GM19099 (cell line): ENCODE measurements around the gene TRRAP.

Source experiments
- POLR2A ChIP-seq: IDR thresholded peaks from 3 replicates; pipeline ENCODE4 v1.6.1; 2011; ENCODE audit warnings: low read depth; ENCODE audit not compliant: insufficient read length; ENCODE audit errors: extremely low read depth

The TRRAP gene

GRCh38 chr7:98956469-98956868 lies 78.1 kb downstream of the TRRAP start:
- no peak for TF ChIP-seq POLR2A

DNA sequence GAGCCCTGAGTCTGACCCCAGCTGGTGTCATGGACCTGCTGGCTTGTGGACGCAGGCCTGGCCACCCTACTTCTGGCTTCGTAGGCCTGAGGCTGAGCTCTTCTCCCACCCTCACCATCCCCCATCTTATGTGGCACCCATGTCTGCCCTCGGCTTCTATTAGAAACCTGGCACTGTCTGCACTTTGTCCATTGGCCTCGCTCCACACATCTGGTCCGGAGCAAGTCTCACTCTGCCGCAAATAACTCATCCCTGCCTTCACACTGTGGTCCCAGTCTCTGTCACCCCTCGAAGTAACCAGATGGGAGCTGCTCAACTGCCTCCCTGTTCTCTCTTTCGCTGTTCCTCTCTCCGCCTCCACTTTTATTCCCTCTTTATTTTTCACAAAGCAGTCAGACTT lies 78.6 kb downstream of the TRRAP start:
- no peak for TF ChIP-seq POLR2A

- TF ChIP-seq POLR2A: no peak
Measured at GRCh38 chr7:98957766-98958165, 79.4 kb downstream of the TRRAP start.

GRCh38 chr7:98958968-98959367 lies 80.6 kb downstream of the TRRAP start:
- no peak for TF ChIP-seq POLR2A

DNA sequence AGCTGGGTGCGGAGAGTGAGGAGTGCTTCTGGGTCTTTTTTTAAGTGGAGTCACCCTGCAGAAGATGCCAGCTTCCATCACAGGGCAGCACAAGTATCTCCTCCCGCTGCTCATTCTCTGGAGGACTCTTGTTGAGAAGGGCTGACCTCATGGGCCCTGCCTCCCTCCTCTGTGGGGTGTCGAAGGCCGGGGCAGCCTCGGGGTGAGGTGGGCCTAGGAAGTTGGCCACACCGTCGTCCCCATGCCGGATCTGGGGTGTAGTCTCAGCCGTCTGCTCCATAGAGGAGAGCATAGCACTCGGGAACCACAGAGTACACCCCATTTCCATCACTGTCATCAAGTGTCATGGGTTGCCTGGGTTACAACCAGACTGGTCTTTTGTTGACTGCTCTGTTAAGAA lies 85.0 kb downstream of the TRRAP start:
- no peak for TF ChIP-seq POLR2A

DNA sequence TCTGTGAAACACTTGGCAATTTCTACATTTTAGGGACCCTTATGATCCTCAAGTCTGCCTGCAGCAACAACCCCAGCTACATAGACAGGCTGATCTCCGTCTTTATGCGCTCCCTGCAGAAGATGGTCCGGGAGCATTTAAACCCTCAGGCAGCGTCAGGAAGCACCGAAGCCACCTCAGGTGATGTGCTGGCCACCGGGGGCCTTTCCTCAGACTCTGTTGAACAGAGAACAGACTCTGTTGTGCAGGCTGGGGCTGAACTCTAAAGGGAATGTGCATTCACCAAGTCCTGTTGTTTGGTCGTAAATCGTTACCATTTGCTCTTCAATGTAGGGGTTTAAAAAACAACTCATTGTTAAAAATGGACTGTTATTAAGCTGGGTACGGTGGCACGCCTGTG lies 86.3 kb downstream of the TRRAP start:
- TF ChIP-seq POLR2A: no peak

GRCh38 chr7:98968621-98969020 lies 90.3 kb downstream of the TRRAP start:
- no peak for TF ChIP-seq POLR2A

- TF ChIP-seq POLR2A: no peak
Measured at GRCh38 chr7:98969386-98969785, 91.1 kb downstream of the TRRAP start.

- no peak for TF ChIP-seq POLR2A
Measured at GRCh38 chr7:98970016-98970615, 91.8 kb downstream of the TRRAP start.

- no peak for TF ChIP-seq POLR2A
Measured at GRCh38 chr7:98970805-98971204, 92.5 kb downstream of the TRRAP start.

GRCh38 chr7:98974205-98974604 lies 95.9 kb downstream of the TRRAP start:
- TF ChIP-seq POLR2A: no peak

DNA sequence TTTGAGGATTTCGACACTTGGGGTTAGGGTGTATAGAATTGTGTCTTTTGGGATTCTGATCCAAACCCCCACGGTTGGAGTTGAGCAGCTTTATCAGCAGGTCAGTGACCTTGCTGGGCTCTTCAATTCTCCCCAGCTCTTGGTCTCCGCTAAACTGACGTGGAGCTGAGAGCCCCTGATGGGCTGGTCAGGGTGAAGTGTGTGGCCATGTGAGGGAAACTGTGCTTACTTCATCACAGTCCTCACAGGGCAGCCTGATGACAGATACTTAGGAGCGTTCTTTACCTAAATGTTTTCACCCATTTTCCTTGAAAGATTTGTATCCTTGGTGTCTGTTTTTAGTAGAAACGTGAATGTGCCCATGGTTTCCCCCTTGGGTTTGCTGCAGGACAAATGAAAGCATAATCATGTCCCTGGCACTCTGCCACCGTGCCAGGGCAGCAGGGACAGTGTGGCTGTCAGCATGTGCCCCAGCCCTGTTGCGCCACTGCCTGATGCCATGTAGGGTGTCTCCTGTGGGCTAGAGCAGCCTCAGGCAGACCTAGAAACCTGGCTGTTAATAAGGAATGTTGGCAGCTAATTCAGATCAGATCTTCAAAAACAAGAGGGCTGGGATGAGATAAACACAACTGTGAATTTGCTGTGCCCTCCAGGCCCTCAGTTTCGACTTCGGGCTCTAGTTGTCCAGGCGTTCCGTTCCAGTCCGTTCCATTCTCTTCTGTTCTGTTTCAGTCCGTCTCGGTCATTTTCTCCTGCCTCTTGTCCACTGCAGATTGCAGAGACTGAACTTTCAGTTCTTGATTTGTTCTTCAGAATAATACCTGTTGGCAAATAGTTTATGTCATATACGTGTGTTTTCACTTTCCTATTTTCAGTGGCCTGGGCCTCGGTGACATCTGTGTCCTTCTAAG lies 96.8 kb downstream of the TRRAP start:
- TF ChIP-seq POLR2A: no peak

- TF ChIP-seq POLR2A: no peak
Measured at GRCh38 chr7:98976396-98977185, 98.3 kb downstream of the TRRAP start.

GRCh38 chr7:98978672-98979071 lies 100.3 kb downstream of the TRRAP start:
- TF ChIP-seq POLR2A: no peak

- no peak for TF ChIP-seq POLR2A
Measured at GRCh38 chr7:98981701-98982100, 103.4 kb downstream of the TRRAP start.

- TF ChIP-seq POLR2A: no peak
Measured at GRCh38 chr7:98982686-98983085, 104.4 kb downstream of the TRRAP start.

DNA sequence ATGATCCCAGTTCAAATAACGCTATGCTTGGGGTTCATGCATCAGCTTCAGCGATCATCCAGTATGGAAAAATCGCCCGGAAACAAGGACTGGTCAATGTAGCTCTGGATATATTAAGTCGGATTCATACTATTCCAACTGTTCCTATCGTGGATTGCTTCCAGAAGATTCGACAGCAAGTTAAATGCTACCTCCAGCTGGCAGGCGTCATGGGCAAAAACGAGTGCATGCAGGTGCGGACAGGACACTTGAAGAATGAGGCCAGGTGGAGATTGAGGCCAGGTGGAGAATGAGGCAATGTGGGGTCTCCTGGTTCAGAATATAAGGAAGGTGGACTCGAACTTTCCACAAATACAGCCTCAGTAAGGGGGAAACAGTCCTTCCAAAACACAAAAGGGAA lies 105.8 kb downstream of the TRRAP start:
- no peak for TF ChIP-seq POLR2A
